Measurements from ENCODE around the gene MYL5.

The MYL5 gene

GRCh38 chr4:646460-646859 is 27.9 kb upstream of the MYL5 start:
- Histone ChIP-seq H3K36me3 (no peaks in the 10 kb centered on the region), H3K9me3 (peaks cover 0 to 9% (median 2%) of the 10 kb centered on the region in 3 donors), H3K4me1 (peaks cover 0 to 5% (median 0%) of the 10 kb centered on the region in 4 donors), H3K27me3 (peaks cover 0 to 42% of the 10 kb centered on the region in 2 donors), H3K4me3 (no peak overlapping the region), H3K27ac (no peak overlapping the region)
- intact Hi-C loops (cut with DNase I; ENCODE audit: low total_unique reads), result no loop called here
- DNase-seq, result no peak
- TF ChIP-seq CTCF (IDR thresholded peaks at IDR 0.05), result no peak

GRCh38 chr4:647481-647880 is 26.9 kb upstream of the MYL5 start:
- intact Hi-C loops (cut with DNase I; ENCODE audit: low total_unique reads), result no loop called here
- no peaks in the 10 kb centered on the region for H3K36me3 ChIP-seq
- TF ChIP-seq CTCF (IDR thresholded peaks at IDR 0.05), result no peak
- no peak for DNase-seq
- no peak overlapping the region for H3K4me3 ChIP-seq
- peaks cover 0 to 5% (median 0%) of the 10 kb centered on the region in 4 donors for H3K4me1 ChIP-seq
- peaks cover 0 to 45% of the 10 kb centered on the region in 2 donors for H3K27me3 ChIP-seq
- H3K27ac ChIP-seq, result no peak overlapping the region
- H3K9me3 ChIP-seq, result no peaks in the 10 kb centered on the region

- Histone ChIP-seq H3K9me3 (no peaks in the 10 kb centered on the region), H3K36me3 (no peaks in the 10 kb centered on the region), H3K4me3 (no peak overlapping the region), H3K27ac (no peak overlapping the region), H3K4me1 (peaks cover 0 to 5% (median 0%) of the 10 kb centered on the region in 4 donors), H3K27me3 (peaks cover 0 to 45% of the 10 kb centered on the region in 2 donors)
- no peak for TF ChIP-seq CTCF (IDR thresholded peaks at IDR 0.05)
- no peak for DNase-seq
- intact Hi-C loops (cut with DNase I; ENCODE audit: low total_unique reads), result no loop called here
These were observed 25.6 kb upstream of the MYL5 start for GRCh38 chr4:648579-649292.

GRCh38 chr4:649293-649625 is 25.1 kb upstream of the MYL5 start:
- Histone ChIP-seq H3K9me3 (no peaks in the 10 kb centered on the region), H3K4me1 (peaks cover 0 to 5% (median 0%) of the 10 kb centered on the region in 4 donors), H3K36me3 (no peaks in the 10 kb centered on the region), H3K27ac (no peak overlapping the region), H3K4me3 (no peak overlapping the region), H3K27me3 (peaks cover 0 to 45% of the 10 kb centered on the region in 2 donors)
- DNase-seq, result no peak
- no peak for TF ChIP-seq CTCF (IDR thresholded peaks at IDR 0.05)
- intact Hi-C loops (cut with DNase I; ENCODE audit: low total_unique reads), result no loop called here

- no peak for DNase-seq
- intact Hi-C loops (cut with DNase I; ENCODE audit: low total_unique reads), result no loop called here
- H3K27ac ChIP-seq, result no peak overlapping the region
- no peak for TF ChIP-seq CTCF (IDR thresholded peaks at IDR 0.05)
- H3K4me1 ChIP-seq, result peaks cover 0 to 5% (median 0%) of the 10 kb centered on the region in 4 donors
- H3K36me3 ChIP-seq, result no peaks in the 10 kb centered on the region
- H3K4me3 ChIP-seq, result no peak overlapping the region
- no peaks in the 10 kb centered on the region for H3K9me3 ChIP-seq
- peaks cover 0 to 45% of the 10 kb centered on the region in 2 donors for H3K27me3 ChIP-seq
These were observed 24.5 kb upstream of the MYL5 start for GRCh38 chr4:649751-650310.
